ENCODE data around the gene ZNF83. TPM values are rescaled to one million over a fixed set of nuclear protein-coding genes. Genes with fewer than 3 reads are reported as not detected.

The ZNF83 gene
- total RNA-seq, 1 experiment from 2014 or later: 45.4 TPM

DNA sequence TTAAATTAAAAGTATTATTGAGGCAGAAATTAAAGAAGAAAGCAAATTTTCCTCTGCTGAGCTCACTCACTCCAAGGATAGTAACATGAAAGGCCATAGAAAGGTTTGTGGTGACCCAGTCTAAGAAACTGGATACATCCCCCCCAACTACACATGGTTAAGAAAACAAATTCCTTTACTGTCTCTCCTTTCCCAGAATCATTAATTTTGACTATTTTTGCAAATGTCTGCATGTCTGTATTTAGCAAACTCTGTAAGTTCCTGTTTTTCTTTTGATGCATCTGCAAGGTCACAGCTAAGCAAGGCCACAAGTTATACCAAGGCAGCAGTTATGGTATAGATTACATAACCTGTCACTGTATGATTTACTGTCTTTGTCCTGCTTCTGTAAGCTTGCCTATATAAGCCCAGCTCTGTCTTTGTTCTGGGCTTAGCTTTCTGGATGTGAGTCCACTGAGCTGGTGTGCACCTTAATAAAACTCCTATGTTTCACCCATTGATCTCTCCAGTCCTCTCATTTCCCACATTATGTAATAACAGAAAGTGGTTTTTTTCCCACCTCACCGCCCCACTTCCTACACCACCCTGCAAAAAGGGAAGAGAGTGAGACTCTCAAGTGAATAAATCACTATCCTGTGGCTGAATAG, 8.5 kb upstream of the ZNF83 start:
- no peak for TF ChIP-seq EZH2phosphoT487 (IDR thresholded peaks at IDR 0.05; ENCODE audit: borderline replicate concordance, low read length)
- TF ChIP-seq, protein P1, sequence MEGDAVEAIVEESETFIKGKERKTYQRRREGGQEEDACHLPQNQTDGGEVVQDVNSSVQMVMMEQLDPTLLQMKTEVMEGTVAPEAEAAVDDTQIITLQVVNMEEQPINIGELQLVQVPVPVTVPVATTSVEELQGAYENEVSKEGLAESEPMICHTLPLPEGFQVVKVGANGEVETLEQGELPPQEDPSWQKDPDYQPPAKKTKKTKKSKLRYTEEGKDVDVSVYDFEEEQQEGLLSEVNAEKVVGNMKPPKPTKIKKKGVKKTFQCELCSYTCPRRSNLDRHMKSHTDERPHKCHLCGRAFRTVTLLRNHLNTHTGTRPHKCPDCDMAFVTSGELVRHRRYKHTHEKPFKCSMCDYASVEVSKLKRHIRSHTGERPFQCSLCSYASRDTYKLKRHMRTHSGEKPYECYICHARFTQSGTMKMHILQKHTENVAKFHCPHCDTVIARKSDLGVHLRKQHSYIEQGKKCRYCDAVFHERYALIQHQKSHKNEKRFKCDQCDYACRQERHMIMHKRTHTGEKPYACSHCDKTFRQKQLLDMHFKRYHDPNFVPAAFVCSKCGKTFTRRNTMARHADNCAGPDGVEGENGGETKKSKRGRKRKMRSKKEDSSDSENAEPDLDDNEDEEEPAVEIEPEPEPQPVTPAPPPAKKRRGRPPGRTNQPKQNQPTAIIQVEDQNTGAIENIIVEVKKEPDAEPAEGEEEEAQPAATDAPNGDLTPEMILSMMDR (conservative IDR thresholded peaks at IDR 0.05; ENCODE audit: low read depth, low read length): no peak
- no peak for TF ChIP-seq EZH2 (IDR thresholded peaks at IDR 0.05; ENCODE audit: low read length, unreplicated experiment)
- ATAC-seq: no peak
- no peak overlapping the region for H3K4me2 ChIP-seq (ENCODE audit: low read length)
- peaks cover 40% of the 10 kb centered on the region for H3K36me3 ChIP-seq (ENCODE audit: low read depth, low read length)
- no peak overlapping the region for H2AFZ ChIP-seq (ENCODE audit: low read length)
- ChIA-PET POLR2A (ENCODE audit: unreplicated experiment) (no interaction called here), CTCF (no interaction called here)
- H3K9me2 ChIP-seq (replicated peaks; ENCODE audit: low read length): no peaks in the 10 kb centered on the region
- no peaks in the 10 kb centered on the region for H4K20me1 ChIP-seq (ENCODE audit: low read length)
- no peaks in the 10 kb centered on the region for H3K27me3 ChIP-seq (ENCODE audit: low read length)
- DNase-seq: no peak
- no peaks in the 10 kb centered on the region for H3K4me1 ChIP-seq (ENCODE audit: insufficient read depth, low read length)
- no TSS peak for BruUV-seq (replicated peaks)
- peaks cover 17% of the 10 kb centered on the region; the same call in 1 of the 2 replicates for H3K9me3 ChIP-seq (ENCODE audit: low read length)
- intact Hi-C loops (cut with micrococcal nuclease): no loop called here
- no peak overlapping the region for H3K27ac ChIP-seq (ENCODE audit: low read length)
- H3K9ac ChIP-seq (ENCODE audit: low read length): no peak overlapping the region
- H3F3A ChIP-seq (ENCODE audit: low read length, unreplicated experiment): no peaks in the 10 kb centered on the region
- H3K4me3 ChIP-seq (ENCODE audit: low read length): no peak overlapping the region
- no peaks in the 10 kb centered on the region for H3K79me2 ChIP-seq (ENCODE audit: low read length)

DNA sequence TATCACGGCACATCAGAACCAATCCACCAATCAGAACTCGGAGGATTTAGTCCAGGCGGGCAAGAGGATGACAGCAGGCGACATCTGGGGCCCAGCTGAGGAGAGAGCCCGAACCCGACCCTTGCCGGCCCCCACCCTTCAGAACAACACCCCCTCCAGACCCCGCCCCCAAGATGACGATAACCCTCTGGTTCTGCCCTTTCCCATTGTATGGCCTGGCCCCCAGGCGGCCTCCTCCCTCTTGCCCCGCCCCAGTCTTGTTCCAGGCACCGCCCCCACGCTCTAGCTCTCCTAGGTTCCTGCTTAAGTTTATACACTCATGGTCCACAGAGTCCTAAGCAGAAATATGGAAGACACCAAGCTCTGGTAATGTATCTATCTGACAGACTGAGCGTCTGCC, 2.8 kb upstream of the ZNF83 start:
- no peak for DNase-seq
- BruUV-seq (replicated peaks): no TSS peak

More for the DNA sequence above, 2.8 kb upstream of the ZNF83 start:
- no peak overlapping the region for H3K9ac ChIP-seq (ENCODE audit: low read length)
- no peaks in the 10 kb centered on the region for H3K9me2 ChIP-seq (replicated peaks; ENCODE audit: low read length)
- ChIA-PET POLR2A (ENCODE audit: unreplicated experiment) (no interaction called here), CTCF (no interaction called here)
- H3K4me3 ChIP-seq (ENCODE audit: low read length): no peak overlapping the region
- ATAC-seq: no peak
- no peaks in the 10 kb centered on the region for H3K9me3 ChIP-seq (ENCODE audit: low read length)
- H3K36me3 ChIP-seq (ENCODE audit: low read depth, low read length): no peaks in the 10 kb centered on the region; the same call in 1 of the 2 replicates
- TF ChIP-seq, protein P1 (conservative IDR thresholded peaks at IDR 0.05; ENCODE audit: low read depth, low read length): no peak
- no peak for TF ChIP-seq EZH2phosphoT487 (IDR thresholded peaks at IDR 0.05; ENCODE audit: borderline replicate concordance, low read length)
- no peak for TF ChIP-seq EZH2 (IDR thresholded peaks at IDR 0.05; ENCODE audit: low read length, unreplicated experiment)
- no peaks in the 10 kb centered on the region for H4K20me1 ChIP-seq (ENCODE audit: low read length)
- no peak overlapping the region for H3K4me2 ChIP-seq (ENCODE audit: low read length)
- intact Hi-C loops (cut with micrococcal nuclease): no loop called here
- H3K27me3 ChIP-seq (ENCODE audit: low read length): no peaks in the 10 kb centered on the region
- H3K4me1 ChIP-seq (ENCODE audit: insufficient read depth, low read length): peaks cover 7% of the 10 kb centered on the region; the same call in 1 of the 2 replicates
- H3K27ac ChIP-seq (ENCODE audit: low read length): no peak overlapping the region
- no peaks in the 10 kb centered on the region for H3F3A ChIP-seq (ENCODE audit: low read length, unreplicated experiment)
- peaks cover 7% of the 10 kb centered on the region; the same call in 1 of the 2 replicates for H3K79me2 ChIP-seq (ENCODE audit: low read length)
- no peak overlapping the region for H2AFZ ChIP-seq (ENCODE audit: low read length)

All from PC-3 (cell line).